Stimulated activated CD4-positive, alpha-beta T cell treated with anti-CD3 and anti-CD28 coated beads, Interleukin-4, amount 100 ng/mL, for 48 hours (primary cell): Measurements from ENCODE around the gene PRELID1.
"Not testable (repeated sequence)": the region's sequence is repeated elsewhere in the genome, so short reads cannot be mapped to it uniquely, and the experiment has no call there.

Source experiments
- DNase-seq, 2 donors: peaks; one replicate each; pipeline ENCODE4 v3.0.0-alpha.2; 2020; ENCODE audit warnings: low read depth in 2 of 2

PRELID1 gene

DNA sequence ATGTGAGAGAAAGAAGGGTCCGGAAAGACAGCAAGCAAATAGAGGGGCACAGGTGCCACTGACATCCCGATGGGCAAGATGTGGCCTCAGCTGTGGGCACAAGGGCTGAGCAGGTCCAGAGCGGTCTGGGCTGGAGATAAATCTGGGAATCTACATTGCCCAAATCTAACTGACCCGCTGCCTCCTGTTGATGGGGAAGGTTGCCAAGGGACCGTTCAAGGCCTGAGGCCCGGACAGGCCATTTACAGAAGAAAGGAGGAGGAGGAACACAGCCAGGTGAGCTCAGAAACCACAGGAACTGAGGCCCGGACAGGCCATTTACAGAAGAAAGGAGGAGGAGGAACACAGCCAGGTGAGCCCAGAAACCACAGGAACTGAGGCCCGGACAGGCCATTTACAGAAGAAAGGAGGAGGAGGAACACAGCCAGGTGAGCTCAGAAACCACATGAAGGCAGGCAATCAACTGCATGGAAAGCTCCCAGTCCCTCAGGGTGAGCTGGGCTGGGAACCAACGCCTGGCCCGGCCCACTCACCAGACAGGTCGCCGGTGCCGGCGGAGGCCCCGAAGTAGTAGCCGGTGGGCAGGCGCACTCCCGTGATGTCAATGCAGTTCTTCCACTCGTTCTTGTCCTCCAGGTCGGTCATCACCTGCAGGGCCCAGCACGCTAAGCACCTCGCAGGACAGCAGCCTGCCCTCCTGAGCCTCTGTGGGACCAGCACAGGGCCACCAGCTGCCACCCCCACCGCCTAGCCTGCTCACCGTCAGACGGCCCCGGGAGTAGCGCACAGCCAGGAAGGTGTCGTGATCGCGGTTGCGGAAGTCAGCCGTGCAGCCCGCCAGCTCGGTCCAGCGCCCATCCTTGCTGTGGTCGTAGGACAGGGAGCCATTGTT is 33.2 kb downstream of the PRELID1 start:
- no peak for DNase-seq

DNA sequence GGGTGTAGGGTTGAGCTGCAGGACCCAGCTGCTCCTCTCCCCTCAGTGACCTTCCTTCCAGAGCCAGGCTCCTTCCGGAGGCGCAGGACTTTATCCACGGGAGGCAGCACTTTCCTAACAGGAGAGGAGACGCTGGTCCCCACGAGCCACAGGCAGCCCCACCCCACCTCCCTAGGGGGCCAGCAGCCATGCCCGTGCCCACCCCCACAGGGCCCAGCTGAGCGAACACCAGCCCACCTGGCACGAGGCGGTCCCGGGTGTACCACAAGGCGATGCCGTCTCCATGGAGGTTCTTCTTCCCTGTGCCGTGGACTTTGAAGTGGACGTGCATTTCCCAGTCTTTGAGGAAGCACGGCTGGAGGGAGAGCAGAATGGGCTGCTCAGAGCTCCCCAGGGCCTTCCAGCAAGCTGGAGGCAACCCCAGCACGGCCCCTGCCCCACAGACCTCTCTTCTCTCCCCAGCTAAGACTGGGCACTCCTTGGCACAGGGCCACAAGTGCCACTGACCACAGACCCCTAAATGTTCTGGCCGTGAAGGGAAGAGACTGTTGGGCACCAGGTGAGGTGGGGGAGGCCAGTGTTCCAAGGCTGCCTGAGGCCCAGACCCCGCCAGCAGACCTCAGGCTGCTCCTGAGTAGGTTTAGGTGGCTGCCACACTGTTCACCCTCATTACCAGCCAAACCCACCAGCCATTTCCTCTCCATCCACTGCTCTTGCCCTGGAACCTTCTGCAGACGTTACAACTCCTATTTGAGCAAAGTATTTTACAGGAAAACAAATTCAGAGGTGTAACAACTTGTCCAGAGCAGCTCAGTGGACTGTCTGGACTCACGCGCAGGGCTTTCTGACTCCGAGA is 34.9 kb downstream of the PRELID1 start:
- DNase-seq: no peak

DNA sequence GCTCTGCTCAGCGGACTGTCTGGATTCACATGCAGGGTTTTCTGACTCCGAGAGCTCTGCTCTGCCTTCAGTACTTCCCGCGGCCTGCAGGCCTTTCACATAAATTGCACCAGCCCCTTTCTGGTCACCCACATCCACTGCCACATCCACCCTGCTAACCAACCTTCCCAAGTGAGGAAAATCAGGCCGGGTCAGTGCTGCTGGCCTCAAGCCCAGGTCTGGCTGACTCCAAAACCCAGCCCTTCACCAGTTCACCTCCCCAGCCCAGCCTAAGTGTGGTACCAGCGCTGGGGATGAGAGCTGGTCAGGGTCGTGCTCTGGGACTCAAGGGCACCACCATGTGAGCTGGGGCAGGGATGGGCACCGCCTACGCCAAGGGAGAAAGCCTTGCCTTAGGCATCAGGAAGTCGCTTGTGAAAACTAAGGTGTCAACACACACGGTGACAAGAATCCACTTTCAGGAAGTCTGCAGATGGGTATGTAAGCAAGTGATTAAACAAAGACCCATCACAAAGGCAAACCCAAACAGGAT is 35.6 kb downstream of the PRELID1 start:
- DNase-seq: no peak

DNA sequence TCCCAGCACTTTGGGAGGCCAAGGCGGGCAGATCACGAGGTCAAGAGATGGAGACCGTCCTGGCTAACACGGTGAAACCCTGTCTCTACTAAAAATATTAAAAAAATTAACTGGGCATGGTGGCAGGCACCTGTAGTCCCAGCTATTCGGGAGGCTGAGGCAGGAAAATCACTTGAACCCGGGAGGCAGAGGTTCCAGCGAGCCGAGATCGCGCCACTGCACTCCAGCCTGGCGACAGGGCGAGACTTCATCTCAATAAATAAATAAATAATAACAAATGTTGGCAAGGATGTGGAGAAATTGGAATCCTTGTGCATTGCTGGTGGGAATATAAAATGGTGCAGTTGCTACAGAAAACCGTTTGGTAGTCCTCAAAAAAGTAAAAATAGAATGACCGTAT is 39.4 kb downstream of the PRELID1 start:
- DNase-seq: not testable (repeated sequence)

DNA sequence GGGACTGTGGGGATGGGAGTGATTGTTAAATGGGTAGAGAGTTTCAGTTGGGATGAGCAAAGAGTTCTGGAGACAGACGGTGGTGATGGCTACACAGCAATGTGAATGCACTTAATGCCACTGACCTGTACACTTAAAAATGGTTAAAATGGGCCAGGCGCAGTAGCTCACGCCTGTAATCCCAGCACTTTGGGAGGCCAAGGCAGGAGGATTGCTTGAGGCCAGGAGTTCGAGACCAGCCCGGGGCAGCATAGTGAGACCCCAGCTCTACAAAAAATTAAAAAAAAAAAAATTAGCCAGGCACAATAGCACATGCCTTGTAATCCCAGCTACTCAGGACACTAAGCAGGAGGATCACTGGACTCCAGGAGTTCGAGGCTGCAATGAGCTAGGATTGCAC is 40.2 kb downstream of the PRELID1 start:
- DNase-seq: no peak

DNA sequence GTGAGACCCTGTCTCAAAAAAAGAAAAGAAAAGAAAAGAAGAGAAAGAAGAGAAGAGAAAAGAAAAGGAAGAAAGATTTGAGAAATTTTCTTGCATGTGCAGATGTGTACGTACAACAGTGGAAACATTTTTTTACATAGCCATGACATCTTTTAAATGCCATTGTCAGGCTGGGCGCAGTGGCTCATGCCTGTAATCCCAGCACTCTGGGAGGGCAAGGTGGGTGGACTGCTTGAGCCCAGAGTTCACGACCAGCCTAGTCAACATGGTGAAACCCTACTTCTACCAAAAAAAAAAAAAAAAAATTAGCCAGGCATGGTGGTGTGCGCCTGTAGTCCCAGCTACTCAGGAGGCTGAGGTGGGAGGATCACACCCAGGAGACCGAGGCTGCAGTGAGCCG is 41.3 kb downstream of the PRELID1 start:
- no peak for DNase-seq

DNA sequence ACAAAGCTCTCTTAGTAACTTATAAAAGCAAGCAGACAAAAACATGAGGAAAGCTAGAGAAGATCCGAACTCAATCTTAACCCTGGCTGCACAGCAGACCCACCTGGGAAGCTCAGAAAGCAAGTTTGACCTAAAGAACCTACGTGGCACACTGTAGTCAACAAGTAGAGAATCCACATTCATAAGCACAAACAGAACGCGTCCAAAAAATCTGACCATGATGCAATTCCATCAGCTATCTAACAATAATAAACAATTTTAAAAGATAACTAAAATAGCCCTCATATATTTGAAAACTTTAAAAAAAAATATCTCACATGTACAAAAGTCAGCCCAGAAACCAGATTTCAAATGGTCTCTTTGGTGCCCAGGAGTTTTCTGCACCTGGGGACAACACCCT is 43.2 kb downstream of the PRELID1 start:
- no peak for DNase-seq

DNA sequence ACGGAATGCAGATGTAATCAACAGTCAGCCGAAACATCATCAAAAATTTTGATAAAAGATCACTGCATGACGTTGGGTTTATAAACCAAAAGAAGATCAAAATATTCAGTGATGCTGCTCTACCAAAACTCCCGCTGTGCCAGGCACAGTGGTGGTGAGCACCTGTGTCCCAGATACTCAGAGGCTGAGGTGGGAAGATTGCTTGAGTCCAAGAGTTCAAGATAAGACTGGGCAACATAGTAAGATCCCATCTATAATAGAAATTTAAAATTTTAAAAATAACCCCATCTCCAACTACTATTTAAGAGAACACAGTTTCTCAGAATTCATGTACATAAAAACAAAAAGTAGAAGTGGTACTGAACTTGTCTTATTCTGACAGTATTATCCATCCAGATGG is 44.1 kb downstream of the PRELID1 start:
- no peak for DNase-seq

DNA sequence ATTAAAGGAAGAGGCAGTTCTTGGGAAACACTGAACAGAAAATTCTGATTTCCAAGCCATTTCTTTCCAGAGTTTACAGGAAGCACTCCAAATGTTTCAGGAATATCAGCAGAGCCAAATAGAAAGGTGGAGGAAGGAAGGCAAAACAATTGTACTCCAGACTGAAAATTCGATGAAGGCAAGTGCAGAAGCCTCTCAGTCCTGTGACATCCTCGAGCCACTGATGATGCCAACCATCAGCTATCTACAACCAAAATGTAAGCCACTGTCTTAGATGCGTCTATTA is 45.7 kb downstream of the PRELID1 start:
- no peak for DNase-seq

DNA sequence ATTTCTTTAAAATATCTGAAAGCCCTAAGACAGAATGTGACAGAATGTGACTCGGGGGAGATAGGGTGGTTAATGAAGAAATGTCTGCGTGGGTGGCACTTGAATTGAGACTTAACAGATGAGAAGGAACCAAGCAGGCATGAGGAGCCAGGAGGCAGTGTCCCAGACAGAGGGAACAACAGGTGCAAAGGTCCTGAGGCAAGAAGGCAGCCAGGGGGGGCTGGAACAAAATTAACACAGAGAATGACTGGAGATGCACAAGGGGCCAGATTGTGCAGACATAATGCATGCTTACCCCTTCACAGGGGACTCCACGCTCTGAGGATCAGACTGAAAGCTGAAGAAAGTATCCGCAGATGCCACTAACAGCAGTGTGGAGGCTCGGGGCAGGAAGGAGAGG is 46.2 kb downstream of the PRELID1 start:
- no peak for DNase-seq

DNA sequence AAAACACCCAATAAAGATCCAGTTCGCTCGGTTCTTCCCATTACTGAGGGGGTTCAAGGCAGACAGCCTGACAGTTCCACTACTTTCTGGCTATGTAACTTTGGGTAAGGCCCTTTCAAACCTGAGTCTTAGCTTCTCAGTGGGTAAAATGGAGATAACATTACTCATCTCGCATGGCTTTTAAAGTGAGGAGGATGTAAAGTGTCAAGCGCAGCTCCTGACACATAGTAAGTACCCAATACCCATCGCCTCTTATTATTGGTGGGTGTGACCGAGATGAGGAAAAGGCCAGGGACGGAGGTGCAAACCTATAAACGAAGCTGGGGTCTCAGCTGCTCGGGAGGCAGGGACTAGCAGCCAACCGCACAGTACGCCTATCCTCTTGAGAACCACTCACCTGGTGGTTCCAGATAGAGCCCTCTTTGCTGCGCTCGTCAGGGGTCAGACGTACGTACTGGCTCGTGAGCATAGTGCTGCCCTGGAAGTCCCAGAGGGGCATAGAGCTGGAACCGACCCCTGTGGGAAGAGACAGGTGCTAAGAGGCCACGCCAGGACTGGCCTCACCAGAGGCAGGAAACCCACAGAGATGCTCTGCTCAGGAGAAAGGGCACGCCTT is 47.3 kb downstream of the PRELID1 start:
- DNase-seq: no peak

DNA sequence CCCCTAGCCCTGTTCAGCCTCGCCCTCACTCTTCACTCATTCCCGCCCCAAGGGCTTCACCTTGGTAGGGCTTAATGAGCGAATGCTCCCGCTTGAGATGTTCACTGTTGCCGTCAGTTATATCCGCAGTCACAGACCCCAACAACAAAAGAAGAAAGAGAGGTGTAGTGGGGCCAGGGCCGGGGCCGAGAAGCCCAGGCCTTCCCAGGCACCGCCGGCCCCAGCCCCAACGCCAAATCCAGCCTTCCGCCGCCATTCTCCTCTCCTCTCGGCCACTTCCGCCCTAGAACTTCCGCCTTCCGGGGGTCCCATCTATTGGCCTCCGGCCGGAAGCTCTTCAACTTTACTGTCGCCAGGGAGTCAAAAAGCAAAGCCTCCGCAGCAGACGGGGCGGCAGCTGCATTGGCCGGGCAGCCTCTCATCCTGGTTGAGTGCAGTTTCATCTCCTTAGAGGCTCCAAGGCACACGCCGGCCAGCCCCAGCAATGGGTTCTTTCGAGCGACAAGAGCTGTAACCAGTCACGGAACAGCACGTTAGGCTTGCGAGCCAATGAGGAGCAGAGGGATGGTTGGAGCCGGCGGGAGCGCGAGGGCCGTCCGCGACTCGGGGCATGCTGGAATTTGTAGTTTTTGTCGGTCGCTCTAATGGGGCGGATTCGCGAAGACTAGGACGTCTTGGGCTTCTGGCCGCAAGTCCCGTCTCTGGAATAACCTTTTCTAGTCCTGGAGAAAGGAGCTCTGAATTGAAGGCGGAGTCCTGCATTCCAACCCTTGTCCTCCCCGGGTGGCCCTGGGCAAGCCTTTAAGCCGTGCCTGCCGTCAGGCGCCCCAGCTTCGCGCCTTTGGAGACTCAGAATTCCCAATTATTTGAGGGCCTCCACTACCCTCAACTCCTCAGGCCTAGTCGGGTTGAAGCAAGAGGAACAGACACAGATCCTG is 48.1 kb downstream of the PRELID1 start, which contains the start of gene LMAN2:
Gene LMAN2 (minus strand): TSS at position 277 of the 938 bp plus-strand sequence. CDS start 21 bp downstream, at position 256.
- DNase-seq: peak; percentile 81 to 89

DNA sequence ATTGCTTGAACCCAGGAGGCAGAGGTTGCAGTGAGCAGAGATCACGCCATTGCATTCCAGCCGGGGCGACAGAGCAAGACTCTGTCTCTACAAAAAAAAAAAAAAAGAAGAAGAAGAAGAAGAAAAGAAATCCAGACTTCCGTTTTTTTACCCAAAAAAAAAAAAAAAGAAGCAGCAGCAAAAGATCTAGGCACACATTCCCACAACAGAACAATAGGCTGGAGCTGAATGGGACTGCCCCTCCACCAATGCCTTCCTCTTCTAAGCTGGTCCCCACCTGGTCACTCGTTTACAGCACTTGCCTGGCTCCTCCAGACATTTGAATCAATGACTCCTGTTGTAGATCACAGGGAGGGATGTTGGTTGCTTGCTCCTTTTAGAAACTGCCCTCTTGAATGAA is 49.5 kb downstream of the PRELID1 start:
- no peak for DNase-seq

DNA sequence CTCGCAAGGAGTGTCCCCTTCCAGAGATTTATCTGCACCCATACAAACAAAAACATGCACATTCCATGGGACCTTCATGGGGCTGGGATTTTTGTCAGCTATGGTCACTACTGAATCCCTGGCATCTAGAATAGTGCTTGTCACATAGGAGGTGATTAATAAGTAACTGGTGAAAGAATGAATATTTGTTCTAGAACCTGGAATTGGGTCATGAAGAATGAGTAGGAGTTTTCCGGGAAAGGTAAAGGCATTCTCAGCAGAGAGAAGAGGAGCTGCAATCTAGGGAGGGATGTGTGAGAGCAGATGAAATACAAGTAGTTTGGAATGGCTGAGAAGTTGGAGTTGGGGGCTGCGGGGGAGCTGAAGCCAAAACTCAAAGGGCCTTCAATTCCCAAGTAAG is 50.7 kb downstream of the PRELID1 start:
- DNase-seq: no peak

DNA sequence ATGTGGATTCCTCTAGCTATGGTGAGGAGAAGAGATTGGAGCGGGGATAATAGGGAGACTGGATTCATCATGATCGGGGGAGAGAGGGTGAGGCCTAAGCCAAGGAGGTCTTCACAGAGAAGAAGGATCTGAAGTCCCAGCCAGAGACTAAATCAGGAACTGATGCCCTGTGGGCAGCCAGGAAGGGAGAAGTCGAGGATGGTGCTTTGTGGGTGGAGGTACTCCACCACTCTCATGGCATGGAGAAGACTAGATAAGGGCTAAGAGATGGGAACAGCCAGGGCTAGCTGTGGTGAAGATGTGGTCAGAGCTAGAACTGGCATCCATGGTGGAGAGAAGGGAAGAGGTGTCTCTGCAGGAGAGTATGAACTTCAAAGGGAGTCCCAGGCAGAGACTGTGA is 51.1 kb downstream of the PRELID1 start:
- DNase-seq: no peak

DNA sequence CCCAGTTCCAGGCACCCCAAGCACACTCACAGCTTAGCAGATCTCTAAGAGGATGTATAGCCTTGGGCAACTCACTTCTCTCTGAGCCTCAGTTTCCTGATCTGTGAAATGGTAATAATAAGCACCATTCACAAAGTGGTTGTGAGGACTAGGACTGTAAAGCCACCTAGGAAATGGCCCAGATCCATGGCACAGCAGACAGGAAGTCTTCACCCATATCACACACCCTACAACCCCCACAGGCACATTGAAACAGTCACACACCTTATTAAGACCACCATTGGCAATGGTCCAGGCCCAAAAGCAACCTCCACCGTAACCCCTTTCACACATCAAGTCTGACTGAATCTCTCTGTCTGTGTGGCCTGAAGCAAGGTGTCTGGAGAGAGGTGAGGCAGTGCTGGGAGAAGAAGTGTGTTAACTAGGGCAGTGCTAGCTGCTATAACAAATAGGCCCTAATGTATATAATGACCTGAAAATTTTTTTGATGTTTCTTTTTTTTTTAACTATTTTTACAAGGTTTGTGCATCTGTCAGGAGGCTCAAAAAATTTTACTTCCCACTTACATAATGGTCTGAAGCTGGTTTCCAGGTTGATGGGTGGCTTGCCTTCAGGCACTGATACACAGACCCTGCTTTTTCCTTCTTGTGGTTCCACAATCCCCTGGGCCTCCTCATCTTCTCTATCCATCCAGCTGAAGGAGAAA is 51.7 kb downstream of the PRELID1 start:
- no peak for DNase-seq

DNA sequence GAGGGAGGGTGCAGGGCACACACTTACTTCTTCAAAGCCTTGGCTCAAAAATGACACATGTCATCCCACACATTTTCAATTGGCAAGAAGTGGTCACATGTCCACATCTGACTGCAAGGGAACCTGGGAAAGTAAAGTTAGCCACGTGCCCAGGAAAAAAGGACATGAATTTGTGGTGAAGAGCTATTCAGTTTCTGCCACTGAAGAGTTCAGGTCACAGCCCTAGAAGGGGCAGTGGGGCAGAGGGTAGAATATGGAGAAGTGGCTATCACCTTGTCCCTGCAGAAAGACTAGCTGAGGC is 52.2 kb downstream of the PRELID1 start:
- no peak for DNase-seq
